HG02798 (cell line): ENCODE measurements around the gene MTR.
"Not testable (repeated sequence)": the region's sequence is repeated elsewhere in the genome, so short reads cannot be mapped to it uniquely, and the experiment has no call there.

Source experiments
- ATAC-seq: cut with Tn5 transposase; IDR thresholded peaks from one replicate; pipeline ENCODE4 v1.9.1; 2021; ENCODE audit warnings: mild to moderate bottlenecking; ENCODE audit not compliant: unreplicated experiment, poor library complexity

Gene MTR

DNA sequence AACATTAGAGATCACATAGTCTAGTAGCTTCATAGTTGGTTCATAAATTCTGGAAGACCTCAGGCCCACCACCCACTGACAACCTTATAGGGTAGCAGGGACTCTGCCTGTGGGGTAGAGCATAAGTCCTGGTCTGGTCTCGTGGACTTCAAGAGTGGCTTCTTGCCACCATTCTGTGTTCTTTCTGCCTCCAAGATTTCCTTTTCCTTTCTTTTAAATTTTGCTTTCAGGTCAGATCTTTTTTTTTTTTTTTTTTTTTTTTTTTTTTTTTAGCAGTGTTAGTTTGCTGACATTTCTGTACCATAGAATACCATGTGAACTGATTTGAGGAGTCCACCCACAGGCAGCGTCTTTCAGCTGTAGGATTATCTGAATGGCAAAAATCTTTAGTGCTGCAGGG is 28.5 kb downstream of the MTR start:
- ATAC-seq = no peak

- no peak for ATAC-seq
Measured at GRCh38 chr1:236829085-236829484, 34.0 kb downstream of the MTR start.

DNA sequence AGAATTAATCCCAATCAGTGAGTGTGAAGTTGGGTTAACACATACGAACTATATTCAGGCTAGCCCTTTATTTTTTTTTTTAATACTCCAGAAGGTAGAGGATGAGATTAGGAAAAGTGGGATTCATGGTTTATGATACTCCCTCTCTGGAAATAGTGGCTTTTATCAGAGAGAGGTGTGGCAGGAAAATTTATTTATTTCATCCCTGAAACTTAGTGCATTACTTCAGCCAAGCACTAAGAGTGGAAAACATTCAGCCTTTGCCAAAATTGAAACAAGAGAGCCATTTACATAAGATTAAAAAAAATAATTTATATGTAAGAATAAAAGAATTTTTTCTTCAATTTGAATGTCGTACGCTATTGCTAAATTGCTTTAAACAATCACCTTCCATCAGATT is 35.0 kb downstream of the MTR start:
- no peak for ATAC-seq

- ATAC-seq = no peak
Measured at GRCh38 chr1:236830560-236830959, 35.5 kb downstream of the MTR start.

DNA sequence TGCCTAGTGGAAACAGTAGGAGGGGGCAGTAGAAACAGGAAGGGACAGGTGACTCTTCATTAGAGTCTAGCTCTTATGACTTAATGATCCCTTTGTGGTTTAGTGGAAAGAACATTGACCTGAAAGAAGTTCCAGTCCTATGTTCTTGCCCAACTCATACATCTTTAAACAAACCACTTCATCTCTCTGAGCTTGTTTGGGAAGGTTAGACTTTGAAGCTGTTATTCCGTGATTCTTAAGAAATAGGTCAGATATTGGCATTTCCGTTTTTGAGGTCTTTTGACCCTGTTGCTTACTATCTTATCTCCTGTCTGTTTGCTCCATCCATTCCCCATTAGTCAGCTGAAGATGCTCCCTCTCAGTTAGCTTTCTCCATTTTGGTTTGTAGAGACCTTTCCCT is 38.5 kb downstream of the MTR start:
- ATAC-seq = no peak

DNA sequence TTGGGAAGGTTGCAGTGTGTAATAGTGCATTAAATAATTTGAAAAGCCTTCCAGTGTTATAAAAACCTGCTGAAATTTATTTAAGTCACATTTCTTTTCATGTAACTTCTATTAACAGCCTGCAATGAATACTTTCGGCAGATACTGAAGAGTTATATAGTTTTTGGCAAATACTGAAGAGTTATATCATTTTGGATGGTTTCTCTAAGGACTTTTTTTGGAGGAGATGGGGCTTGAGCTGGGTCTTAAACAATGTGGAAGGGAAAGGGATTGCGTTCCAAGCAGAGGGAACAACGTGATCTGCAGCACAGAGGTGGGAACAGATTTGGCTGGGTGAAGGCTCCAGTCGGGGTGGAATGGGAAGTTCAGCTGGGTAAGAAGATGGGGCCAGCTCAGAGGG is 39.8 kb downstream of the MTR start:
- ATAC-seq = no peak

DNA sequence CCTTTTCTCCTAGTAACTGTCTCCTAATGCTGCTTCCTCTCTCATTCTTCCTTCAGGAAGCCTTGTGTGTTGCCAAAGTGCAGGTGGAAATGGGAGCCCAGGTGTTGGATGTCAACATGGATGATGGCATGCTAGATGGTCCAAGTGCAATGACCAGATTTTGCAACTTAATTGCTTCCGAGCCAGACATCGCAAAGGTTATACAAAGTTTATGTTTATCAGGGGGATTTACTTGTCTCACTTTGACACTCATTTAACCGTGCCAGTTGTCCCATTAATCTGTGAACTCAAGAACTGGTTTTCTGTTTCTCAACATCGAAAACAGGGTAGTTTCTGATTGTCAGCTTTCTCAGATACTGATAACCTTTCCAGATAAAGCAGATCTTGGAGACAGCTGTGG is 40.4 kb downstream of the MTR start:
- no peak for ATAC-seq

- ATAC-seq = no peak
Measured at GRCh38 chr1:236836157-236836556, 41.1 kb downstream of the MTR start.

GRCh38 chr1:236837115-236837514 is 42.0 kb downstream of the MTR start:
- ATAC-seq = no peak

DNA sequence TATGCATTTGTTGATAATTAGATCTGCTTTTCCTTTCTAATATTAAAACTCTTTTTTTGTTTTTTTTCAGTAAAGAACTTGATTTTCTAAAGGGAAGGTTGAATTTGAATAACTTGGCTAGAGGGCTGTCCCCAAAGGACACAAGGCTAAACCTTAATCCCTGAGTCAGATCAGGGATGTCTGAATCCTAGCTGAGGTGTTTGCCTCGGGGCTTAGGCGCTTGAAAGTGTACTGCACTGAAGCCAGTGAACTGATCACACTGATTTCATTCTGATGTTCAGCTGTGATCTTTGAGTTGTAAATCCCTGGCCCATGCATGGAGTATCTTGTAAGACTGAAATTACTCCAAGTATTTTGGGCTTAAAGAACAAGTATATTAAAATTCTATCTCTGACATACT is 42.8 kb downstream of the MTR start:
- no peak for ATAC-seq

DNA sequence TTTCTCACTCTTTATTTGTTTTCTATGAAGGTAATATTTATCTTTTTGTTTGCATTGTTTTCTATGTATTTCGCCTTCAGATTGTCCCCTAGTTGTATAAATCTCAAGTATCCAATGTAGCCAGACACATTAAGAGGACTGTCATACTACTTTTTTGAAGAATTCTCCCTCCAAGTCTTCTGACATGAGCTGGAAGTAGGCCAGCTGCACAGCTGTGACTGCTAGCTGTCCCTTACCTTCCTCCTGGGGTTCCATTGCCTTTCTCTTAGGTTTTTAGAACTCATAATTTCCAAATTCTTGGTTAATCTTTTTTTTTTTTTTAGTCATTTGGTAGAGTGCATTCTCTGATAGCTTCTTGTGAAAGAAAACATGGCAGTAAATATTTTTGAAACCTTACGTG is 46.2 kb downstream of the MTR start:
- ATAC-seq = no peak

GRCh38 chr1:236844499-236845271 is 49.6 kb downstream of the MTR start:
- ATAC-seq = no peak

DNA sequence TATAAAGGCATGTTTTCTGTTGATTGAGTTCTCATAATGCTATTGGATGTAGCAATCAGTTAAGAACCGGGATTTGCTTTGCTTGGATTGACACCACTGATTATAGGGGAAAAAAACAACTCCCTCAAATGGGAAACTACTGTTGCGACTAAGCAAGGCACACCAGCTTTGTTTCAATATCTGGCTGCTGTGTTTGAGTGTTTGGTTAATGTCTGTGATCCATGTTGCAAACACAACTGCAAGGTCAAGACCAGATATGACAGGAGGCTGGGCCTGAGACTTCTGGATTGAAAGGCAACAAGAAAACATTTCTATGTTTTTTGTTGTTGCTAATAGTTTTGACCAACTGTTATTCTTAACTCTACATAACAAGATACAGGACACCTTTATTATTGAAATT is 50.7 kb downstream of the MTR start:
- ATAC-seq = no peak

DNA sequence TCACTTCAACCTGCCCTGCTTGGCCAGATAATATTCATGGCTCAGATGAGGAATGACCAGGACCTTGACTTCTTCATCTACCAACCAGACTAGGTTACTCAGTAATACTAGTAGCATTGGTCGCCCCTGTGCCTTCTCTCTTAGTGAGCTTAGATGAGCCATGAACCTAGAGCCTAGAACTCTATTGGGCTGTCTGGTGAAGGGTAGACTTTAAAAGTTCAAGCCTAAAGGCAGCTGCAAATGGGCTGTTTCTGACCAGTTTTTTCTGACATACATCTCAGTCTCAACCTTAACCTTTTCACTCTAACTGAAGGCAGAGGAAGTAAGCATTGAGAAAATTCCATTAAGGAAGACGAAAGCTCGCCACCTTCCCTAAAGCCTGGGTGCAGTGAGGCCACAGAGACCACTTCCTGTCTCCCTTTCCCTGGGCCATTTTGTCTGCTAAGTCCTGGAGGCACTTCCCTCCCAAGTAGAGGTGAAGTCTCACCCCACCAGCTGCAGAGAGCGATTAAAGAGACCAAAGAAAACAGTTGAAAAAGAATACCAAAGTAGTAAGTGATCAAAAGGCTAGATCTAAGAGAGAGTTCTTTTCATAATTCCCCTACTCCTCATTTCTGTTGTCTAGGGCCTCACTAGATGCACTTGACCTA is 53.3 kb downstream of the MTR start:
- no peak for ATAC-seq

DNA sequence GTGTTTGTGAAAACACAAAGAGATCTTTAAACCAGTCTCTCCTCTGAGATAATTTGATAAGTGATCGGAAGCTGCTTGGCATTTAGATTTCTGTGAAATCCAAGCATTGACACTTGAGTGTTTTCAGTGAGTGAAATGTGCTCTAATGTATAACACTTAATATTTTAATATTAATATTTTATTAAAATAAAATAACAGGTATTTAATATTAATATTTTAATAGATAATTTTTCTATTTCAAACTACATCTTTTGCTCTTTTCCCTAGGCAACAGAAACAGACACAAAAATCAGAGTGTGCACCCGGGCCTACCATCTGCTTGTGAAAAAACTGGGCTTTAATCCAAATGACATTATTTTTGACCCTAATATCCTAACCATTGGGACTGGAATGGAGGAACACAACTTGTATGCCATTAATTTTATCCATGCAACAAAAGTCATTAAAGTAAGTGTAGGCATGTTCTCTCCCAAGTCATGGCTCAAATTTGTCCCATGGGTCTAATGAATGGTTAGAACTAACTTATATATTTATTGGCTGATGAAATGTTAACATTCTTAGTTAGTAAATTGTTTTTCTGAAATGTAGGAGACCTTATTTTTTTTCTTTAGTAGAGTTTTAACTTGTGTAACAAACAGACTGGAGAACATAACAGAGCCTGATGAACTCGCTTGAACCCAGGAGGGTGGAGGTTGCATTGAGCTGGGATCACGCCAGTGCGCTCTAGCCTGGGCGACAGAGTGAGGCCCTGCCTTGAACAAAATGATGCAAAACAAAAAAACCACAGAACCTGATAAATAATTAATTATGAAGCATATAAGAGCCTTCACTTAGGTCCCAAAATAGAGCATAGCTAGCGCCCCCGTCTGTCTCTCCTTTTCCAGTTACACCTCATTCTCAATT is 55.2 kb downstream of the MTR start:
- no peak for ATAC-seq

- no peak for ATAC-seq
Measured at GRCh38 chr1:236851871-236852270, 56.8 kb downstream of the MTR start.

DNA sequence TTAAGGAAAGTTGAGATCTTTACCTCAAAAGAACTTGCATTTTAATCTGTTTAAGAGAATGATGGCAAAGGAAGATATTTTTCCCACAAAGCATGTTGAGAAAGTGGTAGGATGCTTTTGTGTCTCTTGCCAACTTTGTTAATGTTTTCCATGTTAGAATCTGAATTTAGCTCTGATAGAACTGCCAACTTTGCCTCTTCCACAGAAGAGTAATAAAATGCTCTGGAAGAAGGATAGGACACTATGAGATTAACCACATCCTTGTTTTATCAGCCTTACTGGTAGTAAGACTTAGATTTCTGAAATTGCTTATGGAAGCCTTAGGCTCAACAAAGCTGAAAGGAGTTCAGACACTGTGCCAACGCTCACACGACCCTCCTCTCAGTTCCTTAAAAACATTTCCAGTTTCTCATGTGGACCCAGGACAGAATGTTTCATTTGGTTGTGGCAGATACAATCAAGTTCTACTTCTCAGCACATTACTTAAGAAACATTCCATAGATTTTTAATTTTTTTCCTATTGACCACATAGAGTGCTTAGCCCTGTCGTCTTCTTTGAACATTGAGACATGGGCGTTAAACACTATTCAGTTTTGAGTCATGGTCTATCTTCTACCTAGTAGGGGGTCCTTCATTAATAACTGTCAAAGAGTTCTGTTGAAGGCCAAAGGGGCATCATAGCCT is 59.0 kb downstream of the MTR start:
- no peak for ATAC-seq

GRCh38 chr1:236854605-236854983 is 59.5 kb downstream of the MTR start:
- no peak for ATAC-seq

DNA sequence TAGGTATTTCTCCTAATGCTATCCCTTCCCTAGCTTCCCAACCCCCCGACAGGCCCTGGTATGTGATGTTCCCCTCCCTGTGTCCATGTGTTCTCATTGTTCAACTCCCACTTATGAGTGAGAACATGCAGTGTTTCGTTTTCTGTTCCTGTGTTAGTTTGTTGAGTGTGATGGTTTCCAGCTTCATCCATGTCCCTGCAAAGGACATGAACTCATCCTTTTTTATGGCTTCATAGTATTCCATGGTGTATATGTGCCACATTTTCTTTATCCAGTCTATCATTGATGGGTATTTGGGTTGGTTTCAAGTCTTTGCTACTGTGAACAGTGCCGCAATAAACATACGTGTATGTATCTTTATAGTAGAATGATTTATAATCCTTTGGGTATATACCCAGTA is 61.6 kb downstream of the MTR start:
- ATAC-seq = not testable (repeated sequence)

DNA sequence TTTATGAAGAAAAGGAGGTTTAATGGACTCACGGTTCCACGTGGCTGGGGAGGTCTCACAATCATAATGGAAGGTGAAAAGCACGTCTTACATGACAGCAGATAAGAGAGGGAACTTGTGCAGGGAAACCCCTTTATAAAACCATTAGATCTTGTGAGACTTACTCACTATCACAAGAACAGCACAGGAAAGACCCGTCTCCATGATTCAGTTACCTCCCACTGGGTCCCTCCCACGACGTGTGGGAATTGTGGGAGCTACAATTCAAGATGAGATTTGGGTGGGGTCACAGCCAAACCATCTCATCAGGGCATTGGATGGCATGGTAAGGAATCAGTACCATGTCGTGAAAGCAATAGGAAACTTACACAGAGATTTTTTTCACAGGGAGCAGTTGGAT is 63.1 kb downstream of the MTR start:
- no peak for ATAC-seq

GRCh38 chr1:236860101-236860500 is 65.0 kb downstream of the MTR start:
- ATAC-seq = no peak
